OCI-LY3 (cell line): Measurements from ENCODE around the gene DCP2.

ENCODE experiments used
- H2AFZ ChIP-seq: fragments of 200-600, 300-600 bp; shearing (Covaris generic); 2 replicates; pipeline ENCODE4 v1.6.0; 2014; ENCODE audit warnings: antibody characterized with exemption, low read depth, low read length
- H3K27ac ChIP-seq: fragments of 200-600, 300-600 bp; sonication (generic); 2 replicates; pipeline ENCODE4 v1.5.1; 2014; ENCODE audit warnings: mild to moderate bottlenecking, low read length, moderate library complexity, mixed read lengths
- H3K27me3 ChIP-seq: fragments of 200-600, 300-600 bp; sonication (generic); 2 replicates; pipeline ENCODE4 v1.6.1; 2014; ENCODE audit warnings: low read depth, low read length, mixed read lengths
- H3K36me3 ChIP-seq: fragments of 200-600, 300-600 bp; sonication (generic); replicated peaks from 2 replicates; pipeline ENCODE3; 2014; ENCODE audit warnings: low read depth, low read length, mixed read lengths
- H3K4me1 ChIP-seq: fragments of 300-600, 200-600 bp; sonication (generic); 2 replicates; pipeline ENCODE4 v1.6.1; 2014; ENCODE audit warnings: low read length, mixed read lengths
- H3K4me2 ChIP-seq: fragments of 200-600, 300-600 bp; sonication (generic); 2 replicates; pipeline ENCODE4 v1.6.1; 2014; ENCODE audit warnings: low read length, mixed read lengths
- H3K4me3 ChIP-seq: fragments of 300-600, 200-600 bp; sonication (generic); 2 replicates; pipeline ENCODE4 v1.5.1; 2014; ENCODE audit warnings: antibody characterized with exemption, mild to moderate bottlenecking, low read length, moderate library complexity
- H3K79me2 ChIP-seq: fragments of 300-600, 200-600 bp; shearing (Covaris generic); 2 replicates; pipeline ENCODE4 v1.6.1; 2014; ENCODE audit warnings: mild to moderate bottlenecking, low read length, mixed read lengths
- H3K9ac ChIP-seq: fragments of 300-600, 200-600 bp; shearing (Covaris generic); 2 replicates; pipeline ENCODE4 v1.6.0; 2014; ENCODE audit warnings: mild to moderate bottlenecking, low read length, moderate library complexity
- H3K9me3 ChIP-seq: fragments of 200-600, 300-600 bp; shearing (Covaris generic); 2 replicates; pipeline ENCODE4 v1.6.1; 2014; ENCODE audit warnings: low read length, mixed read lengths; ENCODE audit not compliant: insufficient read depth
- H4K20me1 ChIP-seq: fragments of 200-600, 300-600 bp; sonication (generic); 2 replicates; pipeline ENCODE4 v1.6.1; 2016; ENCODE audit warnings: low read length, mixed read lengths; ENCODE audit not compliant: insufficient read depth
- CTCF ChIP-seq: fragments of 200-600, 300-600 bp; sonication (generic); IDR thresholded peaks from 2 replicates; pipeline ENCODE4 v1.5.1; 2014; ENCODE audit warnings: antibody characterized with exemption, low read length, low read depth
- EZH2phosphoT487 ChIP-seq: fragments of 200-600 bp; shearing (Covaris generic); IDR thresholded peaks from 2 replicates; pipeline ENCODE4 v1.6.1; 2018; ENCODE audit warnings: antibody characterized with exemption, mixed run types, low read depth

DCP2 gene

DNA sequence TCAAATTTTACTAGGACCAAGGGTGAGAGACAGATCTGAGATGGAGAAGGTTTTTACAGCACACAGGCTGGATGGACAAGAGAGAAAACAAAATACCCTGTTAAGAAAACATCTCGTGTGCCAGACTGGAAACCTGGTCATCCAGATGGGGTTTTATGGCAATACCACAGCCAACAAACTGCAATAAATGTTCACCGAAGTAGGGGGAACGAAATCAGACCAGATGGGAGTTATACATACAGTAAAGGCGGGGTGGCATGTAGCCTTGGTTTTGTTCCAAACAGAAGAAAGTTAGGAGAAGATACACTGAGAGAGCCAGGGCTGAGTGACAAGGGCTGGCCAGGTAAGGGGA is 63.3 kb downstream of the DCP2 start:
- H3K36me3 ChIP-seq, result no peaks in the 10 kb centered on the region
- TF ChIP-seq CTCF, result no peak
- no peak for TF ChIP-seq EZH2phosphoT487
- H3K27me3 ChIP-seq, result no peaks in the 10 kb centered on the region
- H3K4me1 ChIP-seq, result no peaks in the 10 kb centered on the region
- no peaks in the 10 kb centered on the region for H4K20me1 ChIP-seq
- no peak overlapping the region for H3K9ac ChIP-seq
- no peak overlapping the region for H3K27ac ChIP-seq
- H3K4me3 ChIP-seq, result no peak overlapping the region
- no peaks in the 10 kb centered on the region for H3K79me2 ChIP-seq
- H3K4me2 ChIP-seq, result no peak overlapping the region
- H2AFZ ChIP-seq, result no peak overlapping the region
- no peaks in the 10 kb centered on the region for H3K9me3 ChIP-seq

- Histone ChIP-seq H3K4me1 (no peaks in the 10 kb centered on the region), H3K9ac (no peak overlapping the region), H3K27ac (no peak overlapping the region), H4K20me1 (no peaks in the 10 kb centered on the region), H2AFZ (no peak overlapping the region), H3K4me3 (no peak overlapping the region), H3K4me2 (no peak overlapping the region), H3K79me2 (no peaks in the 10 kb centered on the region), H3K9me3 (no peaks in the 10 kb centered on the region), H3K36me3 (no peaks in the 10 kb centered on the region), H3K27me3 (no peaks in the 10 kb centered on the region)
- TF ChIP-seq EZH2phosphoT487, result no peak
These were observed 64.2 kb downstream of the DCP2 start for GRCh38 chr5:113040672-113041260.

GRCh38 chr5:113042491-113043243 is 66.1 kb downstream of the DCP2 start:
- no peak for TF ChIP-seq CTCF
- no peak for TF ChIP-seq EZH2phosphoT487
- Histone ChIP-seq H4K20me1 (no peaks in the 10 kb centered on the region), H3K9me3 (no peaks in the 10 kb centered on the region), H2AFZ (no peak overlapping the region), H3K9ac (no peak overlapping the region), H3K4me2 (no peak overlapping the region), H3K79me2 (no peaks in the 10 kb centered on the region), H3K4me1 (peaks cover 6% of the 10 kb centered on the region), H3K36me3 (no peaks in the 10 kb centered on the region), H3K4me3 (no peak overlapping the region), H3K27ac (no peak overlapping the region), H3K27me3 (no peaks in the 10 kb centered on the region)

- Histone ChIP-seq H4K20me1 (no peaks in the 10 kb centered on the region), H3K27ac (no peak overlapping the region), H2AFZ (no peak overlapping the region), H3K4me1 (peaks cover 13% of the 10 kb centered on the region), H3K4me2 (no peak overlapping the region), H3K9me3 (no peaks in the 10 kb centered on the region), H3K79me2 (no peaks in the 10 kb centered on the region), H3K27me3 (no peaks in the 10 kb centered on the region), H3K36me3 (no peaks in the 10 kb centered on the region), H3K9ac (no peak overlapping the region), H3K4me3 (no peak overlapping the region)
- TF ChIP-seq EZH2phosphoT487 (no peak), CTCF (peak; percentile 35; the same call in 1 of the 2 replicates)
These were observed 66.9 kb downstream of the DCP2 start for GRCh38 chr5:113043491-113043931.
